PC-3 (cell line): ENCODE measurements around the gene RBPJ. TPM values are rescaled to one million over a fixed set of nuclear protein-coding genes. Genes with fewer than 3 reads are reported as not detected.
A peak's percentile ranks its signal among the peaks of the same experiment; 100 is the strongest.

Experiments
- ATAC-seq: fragments of 200-7000 bp; cut with Tn5 transposase; 2 replicates; pipeline ENCODE4 v1.9.1; 2020; ENCODE audit warnings: mild to moderate bottlenecking, moderate library complexity
- BruUV-seq: library from RNA; stranded (reverse); fragments of 400-500 nt; replicated peaks from 2 replicates; lab custom pipeline; 2021; lab: Mats Ljungman, UMichigan
- CTCF ChIA-PET: fragments of 300-600 bp; sonication (Branson Sonifier 250); formaldehyde crosslinking; loops from one replicate; lab custom pipeline; 2022; ENCODE audit warnings: antibody characterized with exemption; lab: Charles Lee
- POLR2A ChIA-PET: fragments of 300-600 bp; sonication (Branson Sonifier 250); formaldehyde crosslinking; loops from one replicate; lab custom pipeline; 2022; ENCODE audit warnings: antibody characterized with exemption; ENCODE audit not compliant: unreplicated experiment; lab: Charles Lee
- DNase-seq: peaks from one replicate; pipeline ENCODE4 v3.0.0-alpha.2; 2015
- H2AFZ ChIP-seq: fragments of 300-600 bp; sonication (generic); 2 replicates; pipeline ENCODE4 v1.6.0; 2016; ENCODE audit warnings: antibody characterized with exemption, low read length
- H3F3A ChIP-seq: fragments of 300-600 bp; sonication (generic); one replicate; pipeline ENCODE4 v1.6.0; 2017; ENCODE audit warnings: antibody characterized with exemption, low read length, control low read depth, mild to moderate bottlenecking; ENCODE audit not compliant: unreplicated experiment
- H3K27ac ChIP-seq: fragments of 300-600 bp; sonication (generic); 2 replicates; pipeline ENCODE4 v1.5.1; 2016; ENCODE audit warnings: mild to moderate bottlenecking, low read length
- H3K27me3 ChIP-seq: fragments of 300-600 bp; sonication (generic); 2 replicates; pipeline ENCODE4 v1.6.1; 2016; ENCODE audit warnings: low read length, mixed read lengths
- H3K36me3 ChIP-seq: fragments of 300-600 bp; sonication (generic); 2 replicates; pipeline ENCODE4 v1.6.1; 2016; ENCODE audit warnings: low read depth, mixed run types, low read length, mixed read lengths
- H3K4me1 ChIP-seq: fragments of 300-600 bp; sonication (generic); 2 replicates; pipeline ENCODE4 v1.5.1; 2016; ENCODE audit warnings: low read length; ENCODE audit not compliant: insufficient read depth
- H3K4me2 ChIP-seq: fragments of 300-600 bp; sonication (generic); 2 replicates; pipeline ENCODE4 v1.6.0; 2016; ENCODE audit warnings: low read length
- H3K4me3 ChIP-seq: fragments of 300-600 bp; sonication (generic); 2 replicates; pipeline ENCODE4 v1.5.1; 2016; ENCODE audit warnings: mild to moderate bottlenecking, low read length, mixed read lengths
- H3K79me2 ChIP-seq: fragments of 300-600 bp; sonication (generic); 2 replicates; pipeline ENCODE4 v1.6.1; 2017; ENCODE audit warnings: low read length, mixed read lengths
- H3K9ac ChIP-seq: fragments of 300-600 bp; sonication (generic); 2 replicates; pipeline ENCODE4 v1.6.0; 2016; ENCODE audit warnings: mild to moderate bottlenecking, low read length
- H3K9me2 ChIP-seq: fragments of 300-600 bp; sonication (generic); replicated peaks from 2 replicates; pipeline ENCODE4 v1.6.1; 2016; ENCODE audit warnings: mixed run types, low read length, mixed read lengths
- H3K9me3 ChIP-seq: fragments of 300-600 bp; sonication (generic); 2 replicates; pipeline ENCODE4 v1.6.1; 2016; ENCODE audit warnings: low read length, mixed read lengths
- H4K20me1 ChIP-seq: fragments of 300-600 bp; sonication (generic); 2 replicates; pipeline ENCODE4 v1.6.1; 2016; ENCODE audit warnings: low read length, mixed read lengths
- CTCF ChIP-seq: fragments of 300-600 bp; sonication (generic); conservative IDR thresholded peaks from 2 replicates; pipeline ENCODE4 v1.5.1; 2017; ENCODE audit warnings: antibody characterized with exemption, low read depth, mild to moderate bottlenecking, low read length
- EZH2 ChIP-seq: fragments of 300-600 bp; sonication (generic); IDR thresholded peaks from one replicate; pipeline ENCODE4 v1.6.1; 2017; ENCODE audit warnings: antibody characterized with exemption, mild to moderate bottlenecking, low read length; ENCODE audit not compliant: unreplicated experiment
- EZH2phosphoT487 ChIP-seq: fragments of 300-600 bp; sonication (generic); IDR thresholded peaks from 2 replicates; pipeline ENCODE4 v1.6.1; 2018; ENCODE audit warnings: mild to moderate bottlenecking, antibody characterized with exemption, low read length, borderline replicate concordance
- intact Hi-C: fragments of 100-400 bp; cut with micrococcal nuclease; formaldehyde crosslinking; loops from 2 replicates; pipeline ENCODE4 v1.9.0; 2023
- total RNA-seq: library from RNA; depleted of rRNA; stranded (reverse); fragments of >200 nt; gene quantifications from 2 replicates; pipeline ENCODE4 v1.2.3, GENCODE V29; 2014

RBPJ gene
- total RNA-seq, 1 experiment from 2014 or later, result 39.1 TPM

- Histone ChIP-seq H3K9ac (no peak overlapping the region), H3F3A (no peaks in the 10 kb centered on the region), H3K36me3 (no peaks in the 10 kb centered on the region), H3K9me2 (no peaks in the 10 kb centered on the region), H3K4me3 (no peak overlapping the region), H3K27me3 (no peaks in the 10 kb centered on the region), H3K27ac (no peak overlapping the region), H3K9me3 (no peaks in the 10 kb centered on the region), H3K4me2 (no peak overlapping the region), H3K79me2 (peaks cover 99% of the 10 kb centered on the region), H2AFZ (no peak overlapping the region), H4K20me1 (peaks cover 26% of the 10 kb centered on the region), H3K4me1 (peaks cover 14% of the 10 kb centered on the region)
- ChIA-PET POLR2A (no interaction called here), CTCF (no interaction called here)
- ATAC-seq (no peak), DNase-seq (no peak)
- TF ChIP-seq CTCF, result no peak
- no peak for TF ChIP-seq EZH2
- TF ChIP-seq EZH2phosphoT487, result no peak
- intact Hi-C loops, result no loop called here
- BruUV-seq, result no TSS peak
These were observed 30.9 kb downstream of the RBPJ start for GRCh38 chr4:26351685-26352084.

GRCh38 chr4:26354491-26354890, 33.7 kb downstream of the RBPJ start:
- DNase-seq (no peak), ATAC-seq (no peak)
- Histone ChIP-seq H3K9me2 (no peaks in the 10 kb centered on the region), H3K36me3 (no peaks in the 10 kb centered on the region), H3F3A (no peaks in the 10 kb centered on the region), H2AFZ (no peak overlapping the region), H3K79me2 (peaks cover 99% of the 10 kb centered on the region), H3K4me1 (peaks cover 14% of the 10 kb centered on the region), H3K9ac (no peak overlapping the region), H3K4me3 (no peak overlapping the region), H3K9me3 (no peaks in the 10 kb centered on the region), H4K20me1 (peaks cover 22% of the 10 kb centered on the region), H3K4me2 (no peak overlapping the region), H3K27ac (no peak overlapping the region), H3K27me3 (no peaks in the 10 kb centered on the region)
- ChIA-PET POLR2A (no interaction called here), CTCF (no interaction called here)
- TF ChIP-seq EZH2phosphoT487 (no peak), CTCF (no peak), EZH2 (no peak)
- BruUV-seq, result no TSS peak
- intact Hi-C loops, result no loop called here

GRCh38 chr4:26355392-26356052, 34.7 kb downstream of the RBPJ start:
- Histone ChIP-seq H3K4me2 (0 out of 2 replicates have a peak overlapping the region, but pooled peaks have one; percentile 3), H4K20me1 (peaks cover 14% of the 10 kb centered on the region; the same call in 1 of the 2 replicates), H3K9me2 (no peaks in the 10 kb centered on the region), H3K27ac (no peak overlapping the region), H3K4me1 (peaks cover 14% of the 10 kb centered on the region), H3K79me2 (peaks cover 99% of the 10 kb centered on the region), H3F3A (no peaks in the 10 kb centered on the region), H2AFZ (no peak overlapping the region), H3K27me3 (no peaks in the 10 kb centered on the region), H3K9ac (no peak overlapping the region), H3K9me3 (no peaks in the 10 kb centered on the region), H3K36me3 (no peaks in the 10 kb centered on the region), H3K4me3 (no peak overlapping the region)
- intact Hi-C loops, result no loop called here
- no TSS peak for BruUV-seq
- DNase-seq, result no peak
- POLR2A ChIA-PET, result no interaction called here
- no peak for TF ChIP-seq CTCF
- TF ChIP-seq EZH2, result no peak
- no peak for TF ChIP-seq EZH2phosphoT487
- CTCF ChIA-PET, result no interaction called here
- peak; percentile 38 for ATAC-seq
